Liver (tissue), 2 donors: ENCODE results near the gene ELMO2.

Source experiments
- MAX ChIP-seq: IDR thresholded peaks from 2 replicates; pipeline ENCODE4 v1.6.1; 2016; ENCODE audit warnings: antibody characterized with exemption
- TAF1 ChIP-seq: conservative IDR thresholded peaks from 2 replicates; pipeline ENCODE4 v1.6.1; 2016; ENCODE audit warnings: antibody characterized with exemption, mild to moderate bottlenecking
- donor health status: healthy.

GRCh38 chr20:46438156-46438750 lies 31.8 kb upstream of the ELMO2 start:
- no peak for TF ChIP-seq TAF1
- TF ChIP-seq MAX: no peak
